Loucy (cell line): ENCODE results near the gene GOLGA6D.
"Not testable (repeated sequence)": the region's sequence is repeated elsewhere in the genome, so short reads cannot be mapped to it uniquely, and the experiment has no call there.

Experiments
- CTCF ChIP-seq: fragments of 200-600 bp; sonication (generic); conservative IDR thresholded peaks from 2 replicates; pipeline ENCODE4 v1.5.1; 2014; ENCODE audit warnings: mild to moderate bottlenecking, antibody characterized with exemption, low read length
- EZH2phosphoT487 ChIP-seq: fragments of 200-600 bp; IDR thresholded peaks from 2 replicates; pipeline ENCODE4 v1.6.1; 2018; ENCODE audit warnings: antibody characterized with exemption, mild to moderate bottlenecking, moderate library complexity, borderline replicate concordance

- TF ChIP-seq CTCF, EZH2phosphoT487: not testable (repeated sequence)
Measured at GRCh38 chr15:75312548-75312947, 29.9 kb downstream of the GOLGA6D start.
